Mesodermal cell (in vitro differentiated cells): ENCODE data around the gene HMGCL.
"Not testable (repeated sequence)": the region's sequence is repeated elsewhere in the genome, so short reads cannot be mapped to it uniquely, and the experiment has no call there.

Source experiments
- H3K27ac ChIP-seq: 2 replicates; pipeline ENCODE4 v1.7.0; 2013; ENCODE audit warnings: mild to moderate bottlenecking, low read depth, low read length, moderate library complexity; ENCODE audit not compliant: severe bottlenecking
- H3K36me3 ChIP-seq: 2 replicates; pipeline ENCODE4 v1.7.1; 2013; ENCODE audit warnings: mild to moderate bottlenecking, low read length, moderate library complexity; ENCODE audit not compliant: control insufficient read depth, insufficient read depth
- H3K4me1 ChIP-seq: one replicate; pipeline ENCODE4 v1.7.1; 2013; ENCODE audit warnings: mild to moderate bottlenecking, low read length; ENCODE audit not compliant: insufficient read depth, control insufficient read depth, poor library complexity, severe bottlenecking
- H3K4me3 ChIP-seq: 2 replicates; pipeline ENCODE4 v1.7.0; 2013; ENCODE audit warnings: low read length, control low read depth, mild to moderate bottlenecking; ENCODE audit not compliant: insufficient read depth, poor library complexity, severe bottlenecking; ENCODE audit errors: extremely low read depth
- H3K9me3 ChIP-seq: 2 replicates; pipeline ENCODE4 v1.7.1; 2013; ENCODE audit warnings: mild to moderate bottlenecking, low read length, moderate library complexity; ENCODE audit not compliant: control insufficient read depth
- WGBS, 2 experiments: methylation state at CpG; one replicate each; pipeline ENCODE4 v1.1.5; 2013; ENCODE audit warnings: missing lambda C conversion rate in 2 of 2; ENCODE audit not compliant: insufficient coverage in 2 of 2; 5-methylcytosine and 5-hydroxymethylcytosine counted together

The HMGCL gene

DNA sequence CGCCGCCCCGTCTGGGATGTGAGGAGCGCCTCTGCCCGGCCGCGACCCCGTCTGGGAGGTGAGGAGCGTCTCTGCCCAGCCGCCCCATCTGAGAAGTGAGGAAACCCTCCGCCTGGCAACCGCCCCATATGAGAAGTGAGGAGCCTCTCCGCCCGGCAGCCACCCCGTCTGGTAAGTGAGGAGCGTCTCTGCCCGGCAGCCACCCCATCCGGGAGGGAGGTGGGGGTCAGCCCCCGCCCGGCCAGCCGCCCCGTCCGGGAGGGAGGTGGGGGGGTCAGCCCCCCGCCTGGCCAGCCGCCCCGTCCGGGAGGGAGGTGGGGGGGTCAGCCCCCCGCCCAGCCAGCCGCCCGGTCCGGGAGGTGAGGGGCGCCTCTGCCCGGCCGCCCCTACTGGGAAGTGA is 27.9 kb upstream of the HMGCL start:
- H3K27ac ChIP-seq, H3K4me1 ChIP-seq, H3K36me3 ChIP-seq, H3K9me3 ChIP-seq, H3K4me3 ChIP-seq: not testable (repeated sequence)
- WGBS, 2 experiments, result 95 to 100% methylated on average over 6 to 11 of the region's 34 CpGs

DNA sequence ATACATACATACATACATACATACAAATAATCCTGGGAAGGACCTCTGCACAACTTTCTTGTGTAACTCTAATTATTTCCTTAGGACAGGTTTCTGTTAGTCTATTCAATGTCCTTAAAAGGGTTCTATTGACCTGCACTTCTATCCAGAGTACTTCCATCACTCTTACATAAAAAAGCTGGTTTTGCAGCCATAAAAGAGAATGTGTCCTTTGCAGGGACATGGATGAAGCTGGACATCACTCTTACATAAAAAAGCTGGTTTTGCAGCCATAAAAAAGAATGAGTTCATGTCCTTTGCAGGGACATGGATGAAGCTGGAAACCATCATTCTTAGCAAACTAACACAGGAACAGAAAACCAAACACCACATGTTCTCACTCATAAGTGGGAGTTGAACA is 26.2 kb upstream of the HMGCL start:
- not testable (repeated sequence) for H3K9me3 ChIP-seq, H3K27ac ChIP-seq, H3K4me1 ChIP-seq, H3K36me3 ChIP-seq, H3K4me3 ChIP-seq

DNA sequence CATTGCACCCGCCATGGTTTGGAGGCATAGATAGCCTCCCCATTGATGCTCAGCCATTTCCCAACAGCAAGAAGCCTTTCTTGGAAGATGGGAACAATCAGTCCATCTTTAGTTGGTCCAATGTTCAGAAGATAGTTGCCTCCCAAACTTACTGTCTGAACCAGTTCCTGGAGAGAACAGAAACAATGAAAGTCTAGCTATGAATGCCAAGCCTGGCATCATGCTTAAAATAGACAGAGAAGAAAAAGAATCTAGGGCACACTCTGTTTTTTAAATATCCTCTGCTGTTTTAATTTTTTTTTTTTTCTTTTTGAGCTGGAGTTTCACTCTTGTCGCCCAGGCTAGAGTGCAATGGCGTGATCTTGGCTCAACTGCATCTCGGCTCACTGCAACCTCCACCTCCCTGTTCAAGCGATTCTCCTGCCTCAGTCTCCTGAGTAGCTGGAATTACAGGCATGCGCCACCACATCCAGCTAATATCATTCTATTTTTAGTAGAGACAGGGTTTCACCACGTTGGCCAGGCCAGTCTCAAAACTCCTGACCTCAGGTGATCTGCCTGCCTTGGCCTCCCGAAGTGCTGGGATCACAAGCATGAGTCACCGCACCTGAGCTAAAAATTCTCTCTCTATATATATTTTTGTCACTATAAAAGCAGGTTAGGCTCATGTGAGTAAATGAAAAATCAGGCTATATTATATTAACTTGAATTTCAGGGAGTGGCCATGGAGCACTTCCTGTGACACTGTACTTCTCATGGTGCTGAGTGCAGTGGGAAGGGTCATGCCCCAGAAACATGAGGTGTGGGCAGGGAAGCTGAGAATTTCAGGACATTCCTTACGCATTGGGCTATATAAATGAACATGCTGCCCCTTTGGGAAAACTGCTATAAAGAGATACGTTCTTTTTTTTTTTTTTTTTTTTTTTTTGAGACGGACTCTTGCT is 23.7 kb upstream of the HMGCL start:
- 90 to 92% methylated on average over 2 to 5 of the region's 12 CpGs for WGBS, 2 experiments

DNA sequence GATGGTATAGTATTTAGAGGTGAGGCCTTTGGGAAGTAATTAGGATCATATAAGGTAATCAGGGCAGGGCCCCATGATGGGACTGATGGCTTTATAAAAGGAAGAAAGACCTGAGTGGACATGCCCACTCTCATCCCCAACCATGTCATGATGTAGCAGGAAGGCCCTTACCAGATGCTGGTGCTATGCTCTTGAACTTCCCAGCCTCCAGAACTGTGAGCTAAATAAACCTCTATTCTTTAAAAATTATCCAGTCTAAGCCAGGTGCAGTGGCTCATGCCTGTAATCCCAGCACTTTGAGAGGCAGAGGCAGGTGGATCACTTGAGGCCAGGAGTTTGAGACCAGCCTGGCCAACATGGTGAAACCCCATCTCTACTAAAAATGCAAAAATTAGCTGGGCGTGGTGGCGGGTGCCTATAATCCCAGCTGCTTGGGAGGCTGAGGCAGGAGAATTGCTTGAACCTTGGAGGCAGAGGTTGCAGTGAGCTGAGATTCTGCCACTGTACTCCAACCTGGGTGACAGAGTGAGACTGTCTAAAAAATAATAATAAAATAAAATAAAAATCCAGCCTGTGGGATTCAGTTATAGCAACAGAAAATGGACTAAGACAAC is 22.4 kb upstream of the HMGCL start:
- H3K4me3 ChIP-seq, H3K9me3 ChIP-seq, H3K27ac ChIP-seq, H3K4me1 ChIP-seq, H3K36me3 ChIP-seq: not testable (repeated sequence)
- WGBS, 2 experiments, result 80% methylated on average over 1 of the region's 2 CpGs; no CpG with 5 or more reads in 1 of the 2 experiments

More for the DNA sequence above, 23.7 kb upstream of the HMGCL start:
- H3K4me3 ChIP-seq, result no peak overlapping the region
- H3K4me1 ChIP-seq, result no peaks in the 10 kb centered on the region
- no peaks in the 10 kb centered on the region for H3K36me3 ChIP-seq
- H3K27ac ChIP-seq, result no peak overlapping the region
- no peaks in the 10 kb centered on the region for H3K9me3 ChIP-seq

DNA sequence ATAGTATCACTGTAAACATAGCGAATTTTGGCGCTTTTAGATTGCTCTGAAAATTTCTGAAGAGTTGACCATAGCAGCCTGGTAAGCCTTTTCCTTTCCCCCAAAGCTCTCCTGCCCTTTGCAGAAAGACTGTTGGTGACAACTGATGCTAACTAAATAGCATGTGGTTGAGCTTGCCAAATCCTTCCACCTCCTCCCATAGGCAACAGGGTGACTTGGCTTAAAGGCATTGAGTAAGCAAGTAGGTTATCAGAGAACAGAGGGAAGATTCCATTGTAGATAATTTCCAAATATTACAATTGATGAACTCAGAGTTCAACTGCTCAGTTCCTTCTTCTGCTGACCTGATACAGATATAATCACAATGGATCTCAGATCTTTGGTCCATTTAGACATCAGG is 19.9 kb upstream of the HMGCL start:
- H3K9me3 ChIP-seq, result no peaks in the 10 kb centered on the region
- WGBS, 2 experiments, result 86% methylated on average over 2 of the region's 2 CpGs; no CpG with 5 or more reads in 1 of the 2 experiments
- H3K27ac ChIP-seq, result no peak overlapping the region
- H3K36me3 ChIP-seq, result no peaks in the 10 kb centered on the region
- H3K4me3 ChIP-seq, result no peak overlapping the region
- H3K4me1 ChIP-seq, result no peaks in the 10 kb centered on the region

DNA sequence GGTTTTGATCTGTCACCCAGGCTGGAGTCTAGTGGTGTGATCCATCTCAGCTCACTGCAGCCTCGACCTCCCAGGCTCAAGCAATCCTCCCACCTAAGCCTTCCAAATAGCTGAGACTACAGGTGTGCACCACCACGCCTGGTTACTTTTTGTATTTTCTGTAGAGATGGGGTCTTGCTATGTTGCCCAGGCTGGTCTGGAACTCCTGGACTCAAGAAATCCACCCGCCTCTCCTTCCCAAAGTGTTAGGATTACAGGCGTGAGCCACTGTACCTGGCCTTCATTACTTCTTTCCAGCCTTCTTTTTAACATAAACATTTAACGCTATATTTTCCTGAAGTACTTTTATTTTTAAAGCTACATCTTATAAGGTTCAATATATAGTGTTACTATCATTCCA is 18.4 kb upstream of the HMGCL start:
- Histone ChIP-seq H3K36me3 (no peaks in the 10 kb centered on the region), H3K4me1 (no peaks in the 10 kb centered on the region), H3K27ac (no peak overlapping the region), H3K9me3 (no peaks in the 10 kb centered on the region), H3K4me3 (no peak overlapping the region)
- 80% methylated on average over 1 to 3 of the region's 5 CpGs for WGBS, 2 experiments

DNA sequence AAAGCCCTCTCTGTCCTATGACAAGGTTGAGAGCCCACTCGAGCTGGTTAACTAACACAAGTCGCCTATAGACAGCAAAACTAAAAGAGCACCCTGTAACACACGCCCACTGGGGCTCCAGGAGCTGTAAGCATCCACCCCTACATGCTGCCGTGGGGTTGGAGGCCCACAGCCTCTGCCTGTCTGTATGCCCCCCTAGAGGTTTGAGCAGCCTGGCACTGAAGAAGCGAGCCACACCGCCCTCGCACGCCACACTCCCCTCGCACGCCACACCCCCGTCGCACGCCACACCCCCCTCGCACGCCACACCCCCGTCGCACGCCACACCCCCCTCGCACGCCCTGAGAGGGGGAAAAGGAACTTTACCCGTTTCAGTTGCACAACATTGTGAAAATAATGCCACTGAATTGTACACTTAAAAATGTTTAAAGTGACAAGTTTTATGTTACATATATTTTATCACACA is 13.2 kb upstream of the HMGCL start:
- Histone ChIP-seq H3K36me3 (no peaks in the 10 kb centered on the region), H3K9me3 (no peaks in the 10 kb centered on the region), H3K27ac (no peak overlapping the region), H3K4me3 (no peak overlapping the region), H3K4me1 (no peaks in the 10 kb centered on the region)
- WGBS, 2 experiments, result 18 to 28% methylated on average over 4 of the region's 21 CpGs

DNA sequence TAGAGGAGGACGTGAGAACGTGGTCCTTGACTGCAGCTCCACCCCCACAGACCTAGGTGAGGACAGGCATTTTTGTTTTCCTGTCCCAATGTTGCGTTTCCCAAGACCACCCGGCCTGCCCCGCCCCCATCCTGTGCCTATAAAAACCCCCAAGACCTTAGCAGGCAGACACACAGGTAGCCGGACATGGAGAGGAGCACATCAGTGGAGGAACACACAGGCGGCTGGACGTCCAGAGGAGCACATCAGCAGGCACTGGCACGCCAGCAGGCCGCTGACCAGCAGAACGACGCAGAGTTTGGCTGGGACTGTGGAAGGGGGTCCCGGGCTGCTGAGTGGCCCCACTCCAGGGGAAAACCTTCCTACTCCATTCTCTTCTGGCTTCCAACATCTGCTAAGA is 12.7 kb upstream of the HMGCL start:
- no peak overlapping the region for H3K4me3 ChIP-seq
- 39 to 51% methylated on average over 9 to 11 of the region's 13 CpGs for WGBS, 2 experiments

DNA sequence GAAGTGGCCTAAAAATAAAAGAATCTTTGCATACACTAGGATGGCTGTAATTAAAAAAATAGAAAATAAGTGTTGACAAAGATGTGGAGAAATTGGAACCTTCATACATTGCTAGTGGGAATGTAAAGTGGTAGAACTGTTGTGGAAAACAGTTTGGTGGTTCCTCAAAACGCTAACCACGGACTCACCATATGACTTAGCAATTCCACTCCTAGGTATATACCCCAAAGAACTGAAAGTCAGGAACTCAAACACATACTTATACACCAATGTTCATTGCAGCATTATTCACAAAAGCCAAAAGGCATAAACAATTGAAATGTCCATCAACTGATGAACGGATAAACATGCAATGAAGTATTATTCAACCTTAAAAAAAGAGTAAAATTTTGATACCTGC is 10.8 kb upstream of the HMGCL start:
- H3K4me1 ChIP-seq, result no peaks in the 10 kb centered on the region
- WGBS, 2 experiments, result 63% methylated on average over 2 of the region's 3 CpGs; no CpG with 5 or more reads in 1 of the 2 experiments
- H3K27ac ChIP-seq, result no peak overlapping the region
- H3K9me3 ChIP-seq, result no peaks in the 10 kb centered on the region
- no peaks in the 10 kb centered on the region for H3K36me3 ChIP-seq
- H3K4me3 ChIP-seq, result no peak overlapping the region

More for the DNA sequence above, 12.7 kb upstream of the HMGCL start:
- Histone ChIP-seq H3K27ac (no peak overlapping the region), H3K36me3 (no peaks in the 10 kb centered on the region), H3K9me3 (no peaks in the 10 kb centered on the region), H3K4me1 (no peaks in the 10 kb centered on the region)

DNA sequence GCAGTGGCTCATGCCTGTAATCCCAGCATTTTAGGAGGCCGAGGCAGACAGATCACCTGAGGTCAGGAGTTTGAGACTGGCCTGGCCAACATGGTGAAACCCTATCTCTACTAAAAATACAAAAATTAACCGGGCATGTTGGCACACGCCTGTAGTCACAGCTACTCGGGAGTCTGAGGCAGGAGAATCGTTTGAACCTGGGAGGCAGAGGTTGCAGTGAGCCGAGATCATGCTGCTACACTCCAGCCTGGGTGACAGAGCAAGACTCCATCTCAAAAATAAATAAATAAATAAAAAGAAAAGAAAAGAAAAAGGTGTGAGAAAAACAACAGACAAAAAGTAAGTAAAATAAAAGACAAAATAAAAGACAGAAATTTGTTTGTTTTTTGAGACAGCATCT is 8.9 kb upstream of the HMGCL start:
- not testable (repeated sequence) for H3K36me3 ChIP-seq, H3K27ac ChIP-seq
- WGBS, 2 experiments, result 87 to 89% methylated on average over 4 to 5 of the region's 6 CpGs

DNA sequence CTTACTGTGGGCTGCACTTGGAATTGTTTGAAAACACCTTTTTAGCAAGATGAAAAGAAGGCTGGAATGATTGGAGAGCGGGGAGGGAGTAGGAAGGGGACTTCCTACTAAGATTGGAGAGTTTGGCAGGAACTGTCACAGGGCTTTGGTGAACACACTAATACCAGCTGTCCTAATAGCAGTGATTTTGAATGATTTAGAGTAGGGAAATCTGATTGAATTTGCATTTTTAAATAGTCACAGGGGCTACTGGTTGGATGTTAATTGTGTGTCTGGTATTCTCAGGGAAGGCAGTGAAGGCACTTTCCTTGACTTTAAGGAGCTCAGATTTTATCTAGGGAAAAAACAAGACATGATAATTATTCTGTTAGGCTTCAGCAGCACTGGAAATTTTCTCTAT is 2.5 kb upstream of the HMGCL start:
- Histone ChIP-seq H3K27ac (no peak overlapping the region), H3K9me3 (no peaks in the 10 kb centered on the region), H3K4me3 (no peak overlapping the region), H3K4me1 (peaks cover 5% of the 10 kb centered on the region), H3K36me3 (no peaks in the 10 kb centered on the region)
- WGBS, 2 experiments, result 100% methylated on average over 1 of the region's 1 CpG

More for the DNA sequence above, 8.9 kb upstream of the HMGCL start:
- not testable (repeated sequence) for H3K4me1 ChIP-seq, H3K9me3 ChIP-seq, H3K4me3 ChIP-seq
